GF-D8 (cell line): ENCODE data around the gene PIP4K2A.
"Not testable (repeated sequence)": the region's sequence is repeated elsewhere in the genome, so short reads cannot be mapped to it uniquely, and the experiment has no call there.

Experiments used
- DNase-seq: peaks from one replicate; lab custom pipeline; 2025; lab: John Stamatoyannopoulos, UW

The PIP4K2A gene

GRCh38 chr10:22719406-22720042, 5.1 kb upstream of the PIP4K2A start:
- no peak for DNase-seq

- not testable (repeated sequence) for DNase-seq
Measured at GRCh38 chr10:22718659-22719058, 4.3 kb upstream of the PIP4K2A start.

GRCh38 chr10:22717728-22718127, 3.4 kb upstream of the PIP4K2A start:
- no peak for DNase-seq

- no peak for DNase-seq
Measured at GRCh38 chr10:22716943-22717342, 2.6 kb upstream of the PIP4K2A start.

- no peak for DNase-seq
Measured at GRCh38 chr10:22715290-22715625, 880 bp upstream of the PIP4K2A start.

- DNase-seq: no peak
Measured at GRCh38 chr10:22713853-22714478, 412 bp downstream of the PIP4K2A start.

GRCh38 chr10:22712956-22713852, 1.2 kb downstream of the PIP4K2A start:
- DNase-seq: no peak

- no peak for DNase-seq
Measured at GRCh38 chr10:22712211-22712955, 2.0 kb downstream of the PIP4K2A start.

- DNase-seq: no peak
Measured at GRCh38 chr10:22711373-22711772, 3.0 kb downstream of the PIP4K2A start.

GRCh38 chr10:22710139-22710745, 4.1 kb downstream of the PIP4K2A start:
- peak; percentile 14 for DNase-seq

- no peak for DNase-seq
Measured at GRCh38 chr10:22708772-22709171, 5.6 kb downstream of the PIP4K2A start.

GRCh38 chr10:22705527-22705926, 8.9 kb downstream of the PIP4K2A start:
- no peak for DNase-seq

- DNase-seq: no peak
Measured at GRCh38 chr10:22704942-22705341, 9.4 kb downstream of the PIP4K2A start.

GRCh38 chr10:22704471-22704911, 9.9 kb downstream of the PIP4K2A start:
- no peak for DNase-seq

GRCh38 chr10:22702348-22702747, 12.0 kb downstream of the PIP4K2A start:
- DNase-seq: no peak

GRCh38 chr10:22701132-22701826, 13.1 kb downstream of the PIP4K2A start:
- no peak for DNase-seq

- DNase-seq: no peak
Measured at GRCh38 chr10:22700489-22700888, 13.9 kb downstream of the PIP4K2A start.

GRCh38 chr10:22699976-22700375, 14.4 kb downstream of the PIP4K2A start:
- no peak for DNase-seq

- DNase-seq: no peak
Measured at GRCh38 chr10:22698941-22699440, 15.4 kb downstream of the PIP4K2A start.

- DNase-seq: no peak
Measured at GRCh38 chr10:22697800-22698199, 16.6 kb downstream of the PIP4K2A start.

- no peak for DNase-seq
Measured at GRCh38 chr10:22697101-22697500, 17.3 kb downstream of the PIP4K2A start.
